ENCODE results near the gene DEDD. TPM values are rescaled to one million over a fixed set of nuclear protein-coding genes. Genes with fewer than 3 reads are reported as not detected.

Gene DEDD
- total and polyA plus RNA-seq, 2 of the 13 experiments (the other 11 are each of a cell fraction or from before 2014, with no cell fraction given), result 12.6 to 27.8 TPM

GRCh38 chr1:161159087-161159912 is 26.8 kb upstream of the DEDD start, which contains the start of gene USP21 (continued):
- TF ChIP-seq ATF2 (CRISPR knock-in tag; IDR thresholded peaks at IDR 0.05) (no peak), SMAD3 (CRISPR knock-in tag; IDR thresholded peaks at IDR 0.05) (no peak), PAXIP1 (CRISPR knock-in tag; conservative IDR thresholded peaks at IDR 0.05) (peak; percentile 26; the same call in 1 of the 2 replicates), ZNF331 (CRISPR knock-in tag; IDR thresholded peaks at IDR 0.05) (no peak), CENPT (CRISPR knock-in tag; IDR thresholded peaks at IDR 0.05; ENCODE audit: low read depth) (no peak), ZNF552 (CRISPR knock-in tag; IDR thresholded peaks at IDR 0.05; ENCODE audit: borderline replicate concordance) (no peak), ZNF362 (CRISPR knock-in tag; IDR thresholded peaks at IDR 0.05; ENCODE audit: borderline replicate concordance) (no peak), MIER3 (CRISPR knock-in tag; IDR thresholded peaks at IDR 0.05; ENCODE audit: borderline replicate concordance) (no peak), ZNF367 (CRISPR knock-in tag; IDR thresholded peaks at IDR 0.05; ENCODE audit: borderline replicate concordance) (no peak), ZSCAN30 (CRISPR knock-in tag; IDR thresholded peaks at IDR 0.05) (no peak), SMARCE1 (IDR thresholded peaks at IDR 0.05; ENCODE audit: borderline replicate concordance) (no peak), FOXP1 (IDR thresholded peaks at IDR 0.05) (no peak), FOXP1 (CRISPR knock-in tag; IDR thresholded peaks at IDR 0.05) (no peak), TSC22D2 (CRISPR knock-in tag; IDR thresholded peaks at IDR 0.05; ENCODE audit: borderline replicate concordance) (no peak), ISL2 (CRISPR knock-in tag; IDR thresholded peaks at IDR 0.05) (0 out of 2 replicates have a peak, but pooled peaks have one; percentile 33), RBAK (CRISPR knock-in tag; IDR thresholded peaks at IDR 0.05) (no peak), POGZ (CRISPR knock-in tag; IDR thresholded peaks at IDR 0.05) (peak; percentile 56), TBX2 (CRISPR knock-in tag; IDR thresholded peaks at IDR 0.05; ENCODE audit: borderline replicate concordance) (peak; percentile 55), ZNF557 (CRISPR knock-in tag; IDR thresholded peaks at IDR 0.05) (no peak), GPN1 (CRISPR knock-in tag; IDR thresholded peaks at IDR 0.05; ENCODE audit: borderline replicate concordance) (no peak), GRHL1 (CRISPR knock-in tag; conservative IDR thresholded peaks at IDR 0.05) (no peak)

Measured in HepG2 (cell line).